DND-41 (cell line): ENCODE results near the gene PRF1.

Experiments
- EZH2 ChIP-seq: IDR thresholded peaks from 3 replicates; pipeline ENCODE4 v1.6.1; 2012; ENCODE audit warnings: borderline replicate concordance, low read depth, mild to moderate bottlenecking, moderate library complexity, low read length, inconsistent platforms; ENCODE audit not compliant: severe bottlenecking
- TF ChIP-seq, protein P1 (sequence below): IDR thresholded peaks from 2 replicates; pipeline ENCODE4 v1.5.1; 2012; ENCODE audit warnings: borderline replicate concordance, low read length, moderate library complexity, mild to moderate bottlenecking; ENCODE audit not compliant: poor library complexity, severe bottlenecking; ENCODE audit errors: extremely low read depth

DNA sequence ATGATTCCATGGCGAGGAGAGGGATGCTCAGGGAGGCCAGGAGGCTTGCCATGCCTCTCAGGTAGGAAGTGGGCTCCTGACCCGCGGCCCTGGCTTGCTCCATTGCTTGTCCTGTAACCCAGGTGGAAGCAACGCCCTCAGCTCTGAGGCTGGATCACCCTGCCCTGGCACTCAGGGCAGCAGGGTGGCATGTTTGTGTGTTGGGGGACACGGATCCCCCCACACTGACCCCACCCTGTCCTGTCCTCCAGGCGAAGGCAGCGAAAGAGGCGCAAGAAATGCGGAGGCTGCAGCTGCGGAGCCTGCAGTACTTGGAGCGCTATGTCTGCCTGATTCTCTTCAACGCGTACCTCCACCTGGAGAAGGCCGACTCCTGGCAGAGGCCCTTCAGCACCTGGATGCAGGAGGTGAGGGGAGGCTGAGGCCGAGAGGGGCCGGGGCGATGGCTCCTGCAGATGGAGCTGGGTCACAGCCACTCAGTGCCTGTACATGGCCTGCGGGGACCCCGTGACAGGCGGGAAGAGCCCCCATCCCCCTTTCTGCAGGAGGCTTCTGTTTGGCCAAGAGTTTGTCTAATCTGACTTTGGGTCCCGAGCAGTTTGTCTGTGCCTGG is 38.3 kb downstream of the PRF1 start:
- TF ChIP-seq, protein P1, sequence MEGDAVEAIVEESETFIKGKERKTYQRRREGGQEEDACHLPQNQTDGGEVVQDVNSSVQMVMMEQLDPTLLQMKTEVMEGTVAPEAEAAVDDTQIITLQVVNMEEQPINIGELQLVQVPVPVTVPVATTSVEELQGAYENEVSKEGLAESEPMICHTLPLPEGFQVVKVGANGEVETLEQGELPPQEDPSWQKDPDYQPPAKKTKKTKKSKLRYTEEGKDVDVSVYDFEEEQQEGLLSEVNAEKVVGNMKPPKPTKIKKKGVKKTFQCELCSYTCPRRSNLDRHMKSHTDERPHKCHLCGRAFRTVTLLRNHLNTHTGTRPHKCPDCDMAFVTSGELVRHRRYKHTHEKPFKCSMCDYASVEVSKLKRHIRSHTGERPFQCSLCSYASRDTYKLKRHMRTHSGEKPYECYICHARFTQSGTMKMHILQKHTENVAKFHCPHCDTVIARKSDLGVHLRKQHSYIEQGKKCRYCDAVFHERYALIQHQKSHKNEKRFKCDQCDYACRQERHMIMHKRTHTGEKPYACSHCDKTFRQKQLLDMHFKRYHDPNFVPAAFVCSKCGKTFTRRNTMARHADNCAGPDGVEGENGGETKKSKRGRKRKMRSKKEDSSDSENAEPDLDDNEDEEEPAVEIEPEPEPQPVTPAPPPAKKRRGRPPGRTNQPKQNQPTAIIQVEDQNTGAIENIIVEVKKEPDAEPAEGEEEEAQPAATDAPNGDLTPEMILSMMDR = no peak
- no peak for TF ChIP-seq EZH2
